Mesodermal cell (in vitro differentiated cells): ENCODE results near the gene WFS1.

Experiments
- H3K27ac ChIP-seq: 2 replicates; pipeline ENCODE4 v1.7.0; 2013; ENCODE audit warnings: mild to moderate bottlenecking, low read depth, low read length, moderate library complexity; ENCODE audit not compliant: severe bottlenecking
- H3K36me3 ChIP-seq: 2 replicates; pipeline ENCODE4 v1.7.1; 2013; ENCODE audit warnings: mild to moderate bottlenecking, low read length, moderate library complexity; ENCODE audit not compliant: control insufficient read depth, insufficient read depth
- H3K4me1 ChIP-seq: one replicate; pipeline ENCODE4 v1.7.1; 2013; ENCODE audit warnings: mild to moderate bottlenecking, low read length; ENCODE audit not compliant: insufficient read depth, control insufficient read depth, poor library complexity, severe bottlenecking
- H3K4me3 ChIP-seq: 2 replicates; pipeline ENCODE4 v1.7.0; 2013; ENCODE audit warnings: low read length, control low read depth, mild to moderate bottlenecking; ENCODE audit not compliant: insufficient read depth, poor library complexity, severe bottlenecking; ENCODE audit errors: extremely low read depth
- H3K9me3 ChIP-seq: 2 replicates; pipeline ENCODE4 v1.7.1; 2013; ENCODE audit warnings: mild to moderate bottlenecking, low read length, moderate library complexity; ENCODE audit not compliant: control insufficient read depth
- WGBS, 2 experiments: methylation state at CpG; one replicate each; pipeline ENCODE4 v1.1.5; 2013; ENCODE audit warnings: missing lambda C conversion rate in 2 of 2; ENCODE audit not compliant: insufficient coverage in 2 of 2; 5-methylcytosine and 5-hydroxymethylcytosine counted together

WFS1 gene

DNA sequence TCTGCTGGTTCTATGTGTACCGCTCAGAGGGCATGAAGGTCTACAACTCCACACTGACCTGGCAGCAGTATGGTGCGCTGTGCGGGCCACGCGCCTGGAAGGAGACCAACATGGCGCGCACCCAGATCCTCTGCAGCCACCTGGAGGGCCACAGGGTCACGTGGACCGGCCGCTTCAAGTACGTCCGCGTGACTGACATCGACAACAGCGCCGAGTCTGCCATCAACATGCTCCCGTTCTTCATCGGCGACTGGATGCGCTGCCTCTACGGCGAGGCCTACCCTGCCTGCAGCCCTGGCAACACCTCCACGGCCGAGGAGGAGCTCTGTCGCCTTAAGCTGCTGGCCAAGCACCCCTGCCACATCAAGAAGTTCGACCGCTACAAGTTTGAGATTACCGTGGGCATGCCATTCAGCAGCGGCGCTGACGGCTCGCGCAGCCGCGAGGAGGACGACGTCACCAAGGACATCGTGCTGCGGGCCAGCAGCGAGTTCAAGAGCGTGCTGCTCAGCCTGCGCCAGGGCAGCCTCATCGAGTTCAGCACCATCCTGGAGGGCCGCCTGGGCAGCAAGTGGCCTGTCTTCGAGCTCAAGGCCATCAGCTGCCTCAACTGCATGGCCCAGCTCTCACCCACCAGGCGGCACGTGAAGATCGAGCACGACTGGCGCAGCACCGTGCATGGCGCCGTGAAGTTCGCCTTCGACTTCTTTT lies 32.2 kb downstream of the WFS1 start:
- H3K4me1 ChIP-seq, result no peaks in the 10 kb centered on the region
- peaks cover 17% of the 10 kb centered on the region for H3K36me3 ChIP-seq
- H3K4me3 ChIP-seq, result no peak overlapping the region
- no peak overlapping the region for H3K27ac ChIP-seq
- H3K9me3 ChIP-seq, result no peaks in the 10 kb centered on the region
- WGBS, 2 experiments, result 95 to 97% methylated on average over 55 of the region's 55 CpGs

DNA sequence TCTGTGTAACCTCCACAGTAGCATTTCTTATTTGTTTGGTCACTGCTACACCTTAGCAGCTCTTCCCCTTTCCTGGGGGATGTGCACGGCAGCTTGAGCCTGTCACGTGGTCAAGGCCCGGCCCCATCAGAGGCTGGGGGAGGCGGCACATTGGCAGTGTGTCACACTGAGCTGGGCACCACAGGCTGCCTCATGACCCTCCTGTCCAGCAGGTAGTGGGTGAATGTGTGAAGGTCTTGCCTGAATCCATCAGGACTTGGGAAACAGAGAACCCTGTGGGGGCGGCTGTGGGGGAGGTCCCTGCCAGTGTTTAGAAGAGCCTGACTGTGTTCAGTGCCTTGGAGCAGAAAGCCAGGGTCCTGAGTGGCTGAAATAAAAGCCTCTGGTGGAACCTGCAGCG lies 33.2 kb downstream of the WFS1 start:
- Histone ChIP-seq H3K9me3 (no peaks in the 10 kb centered on the region), H3K4me1 (no peaks in the 10 kb centered on the region), H3K4me3 (no peak overlapping the region), H3K27ac (no peak overlapping the region), H3K36me3 (peaks cover 17% of the 10 kb centered on the region)
- WGBS, 2 experiments, result 75 to 88% methylated on average over 3 of the region's 6 CpGs

GRCh38 chr4:6303943-6304342 lies 34.3 kb downstream of the WFS1 start:
- whole genome bisulfite sequencing, 2 experiments, result 95 to 97% methylated on average over 8 to 11 of the region's 12 CpGs
- H3K4me1 ChIP-seq, result no peaks in the 10 kb centered on the region
- H3K27ac ChIP-seq, result no peak overlapping the region
- H3K36me3 ChIP-seq, result peaks cover 17% of the 10 kb centered on the region
- no peak overlapping the region for H3K4me3 ChIP-seq
- no peaks in the 10 kb centered on the region for H3K9me3 ChIP-seq

DNA sequence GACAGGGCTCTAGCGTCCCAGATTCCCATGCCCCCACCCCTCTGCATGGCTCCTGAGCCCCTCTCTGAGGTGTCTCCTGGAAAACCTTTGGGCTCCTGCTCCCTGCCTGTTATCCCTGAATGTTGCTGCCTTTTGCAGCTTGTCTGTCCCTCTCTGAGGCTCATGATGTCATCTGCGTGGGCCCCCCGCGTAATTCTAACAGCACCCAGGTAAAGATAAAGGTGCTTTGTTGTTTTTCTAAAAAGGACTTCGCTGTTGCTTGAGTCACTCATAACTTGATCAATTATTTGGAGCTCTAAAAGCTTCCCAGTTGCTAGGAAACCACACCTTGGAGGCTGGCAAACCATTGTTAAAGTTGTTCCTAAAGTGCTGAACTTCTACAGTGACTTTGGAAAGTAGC lies 36.6 kb downstream of the WFS1 start:
- Histone ChIP-seq H3K27ac (no peak overlapping the region), H3K9me3 (no peaks in the 10 kb centered on the region), H3K36me3 (peaks cover 17% of the 10 kb centered on the region), H3K4me3 (no peak overlapping the region), H3K4me1 (no peaks in the 10 kb centered on the region)
- 88 to 90% methylated on average over 1 to 5 of the region's 5 CpGs for WGBS, 2 experiments

DNA sequence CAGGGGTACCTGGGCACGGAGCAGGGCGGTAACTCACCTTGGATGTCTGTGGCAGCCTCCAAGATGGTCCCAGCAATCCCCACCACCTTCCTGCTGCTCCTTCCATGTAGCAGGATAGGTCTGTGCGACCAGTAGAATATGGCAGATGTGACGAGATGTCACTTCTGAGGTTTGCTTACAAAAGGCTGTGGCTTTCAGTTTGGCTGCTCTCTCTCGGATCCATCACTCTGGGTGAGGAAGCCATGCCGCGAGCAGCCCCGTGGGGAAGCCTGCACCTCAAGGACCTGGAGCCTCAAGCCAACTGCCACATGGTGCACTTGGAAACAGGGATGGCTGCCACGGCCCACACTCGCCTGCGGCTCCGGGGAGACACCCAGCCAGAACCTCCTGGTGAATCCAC lies 37.6 kb downstream of the WFS1 start:
- Histone ChIP-seq H3K4me3 (no peak overlapping the region), H3K9me3 (no peaks in the 10 kb centered on the region), H3K36me3 (peaks cover 9% of the 10 kb centered on the region), H3K4me1 (no peaks in the 10 kb centered on the region), H3K27ac (no peak overlapping the region)
- WGBS, 2 experiments, result 85 to 97% methylated on average over 9 of the region's 12 CpGs

GRCh38 chr4:6307891-6308290 lies 38.2 kb downstream of the WFS1 start:
- Histone ChIP-seq H3K9me3 (no peaks in the 10 kb centered on the region), H3K36me3 (peaks cover 2% of the 10 kb centered on the region), H3K4me1 (no peaks in the 10 kb centered on the region), H3K27ac (no peak overlapping the region), H3K4me3 (no peak overlapping the region)
- WGBS, 2 experiments, result 87 to 88% methylated on average over 8 of the region's 8 CpGs

GRCh38 chr4:6308899-6309643 lies 39.4 kb downstream of the WFS1 start:
- 8 to 13% methylated on average over 58 to 64 of the region's 65 CpGs for WGBS, 2 experiments
- Histone ChIP-seq H3K4me1 (no peaks in the 10 kb centered on the region), H3K4me3 (peak overlapping the region; percentile 49), H3K36me3 (no peaks in the 10 kb centered on the region), H3K27ac (no peak overlapping the region), H3K9me3 (no peaks in the 10 kb centered on the region)

DNA sequence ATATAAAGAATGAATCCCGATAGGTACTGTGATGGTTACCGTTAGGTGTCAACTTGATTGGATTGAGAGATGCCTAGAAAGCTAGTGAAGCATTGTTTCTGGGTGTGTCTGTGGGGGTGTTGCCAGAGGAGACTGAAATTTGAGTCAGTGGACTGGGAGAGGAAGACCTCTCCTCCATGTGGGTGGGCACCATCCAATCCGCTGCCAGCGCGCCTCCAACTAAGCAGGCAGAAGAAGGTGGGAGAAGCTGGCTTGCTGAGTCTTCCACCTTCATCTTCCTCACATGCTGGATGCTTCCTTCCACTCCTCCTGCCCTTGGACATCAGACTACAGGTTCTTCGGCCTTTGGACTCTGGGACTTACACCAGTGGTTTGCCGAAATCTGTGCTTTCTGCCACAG lies 40.1 kb downstream of the WFS1 start:
- 89 to 91% methylated on average over 4 to 5 of the region's 7 CpGs for WGBS, 2 experiments
- Histone ChIP-seq H3K4me3 (peak overlapping the region; percentile 49), H3K27ac (no peak overlapping the region), H3K36me3 (no peaks in the 10 kb centered on the region), H3K9me3 (no peaks in the 10 kb centered on the region), H3K4me1 (no peaks in the 10 kb centered on the region)

DNA sequence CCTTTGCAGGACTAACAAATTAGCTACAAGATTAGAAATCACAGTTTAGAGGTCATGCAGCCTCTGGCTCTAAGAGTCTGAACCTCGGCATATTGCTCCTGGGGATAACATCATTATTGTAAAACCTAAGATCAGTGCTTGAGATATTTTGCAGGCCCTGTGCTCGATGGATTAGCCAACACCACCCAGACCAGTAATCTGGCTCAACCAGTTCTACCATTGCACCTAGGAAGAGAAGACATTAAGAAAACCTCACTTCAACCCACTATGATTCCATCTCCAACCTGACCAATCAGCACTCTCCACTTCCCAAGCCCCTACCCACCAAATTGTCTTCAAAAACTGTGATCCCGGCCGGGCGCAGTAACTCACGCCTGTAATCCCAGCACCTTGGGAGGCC lies 43.6 kb downstream of the WFS1 start:
- Histone ChIP-seq H3K9me3 (no peaks in the 10 kb centered on the region), H3K36me3 (no peaks in the 10 kb centered on the region), H3K27ac (no peak overlapping the region), H3K4me1 (no peaks in the 10 kb centered on the region), H3K4me3 (no peak overlapping the region)
- 80 to 81% methylated on average over 4 to 6 of the region's 6 CpGs for WGBS, 2 experiments

- no peak overlapping the region for H3K27ac ChIP-seq
- H3K4me1 ChIP-seq, result no peaks in the 10 kb centered on the region
- H3K9me3 ChIP-seq, result no peaks in the 10 kb centered on the region
- no peaks in the 10 kb centered on the region for H3K36me3 ChIP-seq
- no peak overlapping the region for H3K4me3 ChIP-seq
- WGBS, 2 experiments, result 81 to 89% methylated on average over 4 of the region's 6 CpGs
These were observed 46.9 kb downstream of the WFS1 start for GRCh38 chr4:6316461-6317003.

GRCh38 chr4:6318206-6318605 lies 48.6 kb downstream of the WFS1 start:
- Histone ChIP-seq H3K27ac (no peak overlapping the region), H3K4me3 (no peak overlapping the region), H3K4me1 (no peaks in the 10 kb centered on the region), H3K9me3 (no peaks in the 10 kb centered on the region), H3K36me3 (no peaks in the 10 kb centered on the region)
- 87 to 99% methylated on average over 7 to 8 of the region's 12 CpGs for WGBS, 2 experiments
